Activated CD8-positive, alpha-beta T cell treated with anti-CD3 and anti-CD28 coated beads for 36 hours (primary cell): ENCODE measurements around the gene CACNB2. TPM values are rescaled to one million over a fixed set of nuclear protein-coding genes. Genes with fewer than 3 reads are reported as not detected.

Experiments
- ATAC-seq: fragments of 200-7000 bp; cut with Tn5 transposase; one replicate; pipeline ENCODE4 v1.10.0; 2021; ENCODE audit warnings: mild to moderate bottlenecking, moderate library complexity
- CTCF ChIA-PET: fragments of 350-600 bp; sonication (Branson Sonifier 250); formaldehyde crosslinking; loops from one replicate; lab custom pipeline; 2021; ENCODE audit warnings: antibody characterized with exemption; lab: Charles Lee
- POLR2A ChIA-PET: fragments of 350-600 bp; sonication (Branson Sonifier 250); formaldehyde crosslinking; loops from one replicate; lab custom pipeline; 2021; ENCODE audit warnings: antibody characterized with exemption; lab: Charles Lee
- DNase-seq: peaks from one replicate; pipeline ENCODE4 v3.0.0-alpha.2; 2020
- H3K27ac Mint-ChIP-seq: one replicate; pipeline ENCODE4 v1.8.0; 2021; ENCODE audit warnings: mild to moderate bottlenecking, mixed read lengths
- H3K27me3 Mint-ChIP-seq: one replicate; pipeline ENCODE4 v1.8.0; 2021; ENCODE audit warnings: mixed read lengths
- H3K36me3 Mint-ChIP-seq: one replicate; pipeline ENCODE4 v1.8.0; 2021; ENCODE audit warnings: low read depth, mixed read lengths
- H3K4me1 Mint-ChIP-seq: one replicate; pipeline ENCODE4 v1.8.0; 2021; ENCODE audit warnings: low read depth, mixed read lengths
- H3K4me3 Mint-ChIP-seq: one replicate; pipeline ENCODE4 v1.8.0; 2021; ENCODE audit warnings: mild to moderate bottlenecking, moderate library complexity, mixed read lengths
- H3K9me3 Mint-ChIP-seq: one replicate; pipeline ENCODE4 v1.8.0; 2021; ENCODE audit warnings: mixed read lengths
- CTCF ChIP-seq: fragments of 200-600 bp; IDR thresholded peaks from one replicate; pipeline ENCODE4 v1.8.0; 2022; ENCODE audit warnings: antibody characterized with exemption, mild to moderate bottlenecking
- intact Hi-C: fragments of 100-400 bp; cut with micrococcal nuclease; formaldehyde crosslinking; loops from one replicate; pipeline ENCODE4 v1.10.0; 2022
- total RNA-seq, 2 experiments: library from RNA; stranded (reverse); gene quantifications; one replicate each; pipeline ENCODE4 v1.2.3, GENCODE V29; 2021

Gene CACNB2
- total RNA-seq, 2 experiments from 2014 or later, result not detected

GRCh38 chr10:18340496-18341051 lies 200.3 kb downstream of the CACNB2 start:
- CTCF ChIA-PET, result no interaction called here
- no peak for DNase-seq
- TF ChIP-seq CTCF, result no peak
- Mint-ChIP-seq H3K27me3 (peaks cover 3% of the 10 kb centered on the region), H3K9me3 (no peaks in the 10 kb centered on the region), H3K27ac (no peak overlapping the region), H3K4me3 (no peak overlapping the region), H3K4me1 (no peaks in the 10 kb centered on the region), H3K36me3 (no peaks in the 10 kb centered on the region)
- ATAC-seq, result no peak
- POLR2A ChIA-PET, result no interaction called here
- intact Hi-C loops, result no loop called here

GRCh38 chr10:18341055-18341454 lies 200.8 kb downstream of the CACNB2 start:
- TF ChIP-seq CTCF, result no peak
- DNase-seq (no peak), ATAC-seq (no peak)
- H3K9me3 Mint-ChIP-seq, result no peaks in the 10 kb centered on the region
- H3K4me1 Mint-ChIP-seq, result no peaks in the 10 kb centered on the region
- intact Hi-C loops, result no loop called here
- H3K36me3 Mint-ChIP-seq, result no peaks in the 10 kb centered on the region
- no peak overlapping the region for H3K4me3 Mint-ChIP-seq
- POLR2A ChIA-PET, result no interaction called here
- H3K27ac Mint-ChIP-seq, result no peak overlapping the region
- peaks cover 3% of the 10 kb centered on the region for H3K27me3 Mint-ChIP-seq
- CTCF ChIA-PET, result no interaction called here

GRCh38 chr10:18343573-18343972 lies 203.3 kb downstream of the CACNB2 start:
- H3K4me3 Mint-ChIP-seq, result no peak overlapping the region
- no peaks in the 10 kb centered on the region for H3K36me3 Mint-ChIP-seq
- CTCF ChIA-PET, result no interaction called here
- H3K9me3 Mint-ChIP-seq, result no peaks in the 10 kb centered on the region
- no peak for TF ChIP-seq CTCF
- POLR2A ChIA-PET, result no interaction called here
- intact Hi-C loops, result no loop called here
- peaks cover 3% of the 10 kb centered on the region for H3K27me3 Mint-ChIP-seq
- H3K27ac Mint-ChIP-seq, result no peak overlapping the region
- no peaks in the 10 kb centered on the region for H3K4me1 Mint-ChIP-seq
- ATAC-seq (no peak), DNase-seq (no peak)

GRCh38 chr10:18345308-18345707 lies 205.1 kb downstream of the CACNB2 start:
- no peaks in the 10 kb centered on the region for H3K36me3 Mint-ChIP-seq
- no peak overlapping the region for H3K27ac Mint-ChIP-seq
- DNase-seq (no peak), ATAC-seq (no peak)
- POLR2A ChIA-PET, result no interaction called here
- CTCF ChIA-PET, result no interaction called here
- H3K4me1 Mint-ChIP-seq, result no peaks in the 10 kb centered on the region
- intact Hi-C loops, result no loop called here
- H3K4me3 Mint-ChIP-seq, result no peak overlapping the region
- no peaks in the 10 kb centered on the region for H3K9me3 Mint-ChIP-seq
- no peak for TF ChIP-seq CTCF
- H3K27me3 Mint-ChIP-seq, result peaks cover 3% of the 10 kb centered on the region

- no peak for TF ChIP-seq CTCF
- CTCF ChIA-PET, result no interaction called here
- H3K4me3 Mint-ChIP-seq, result no peak overlapping the region
- no peaks in the 10 kb centered on the region for H3K36me3 Mint-ChIP-seq
- no peak overlapping the region for H3K27ac Mint-ChIP-seq
- no peaks in the 10 kb centered on the region for H3K9me3 Mint-ChIP-seq
- intact Hi-C loops, result no loop called here
- no peak for DNase-seq
- H3K27me3 Mint-ChIP-seq, result no peaks in the 10 kb centered on the region
- no peaks in the 10 kb centered on the region for H3K4me1 Mint-ChIP-seq
- ATAC-seq, result no peak
- POLR2A ChIA-PET, result no interaction called here
Measured at GRCh38 chr10:18350340-18350739, 210.1 kb downstream of the CACNB2 start.
